HepG2 (cell line): ENCODE measurements around the gene PLEKHA8.
A peak's percentile ranks its signal among the peaks of the same experiment; 100 is the strongest.

ENCODE experiments used
- EZH2 ChIP-seq: conservative IDR thresholded peaks from 2 replicates; pipeline ENCODE4 v1.6.1; 2012; ENCODE audit warnings: mild to moderate bottlenecking, low read depth, low read length, moderate library complexity
- FOSL1 ChIP-seq: sonication (generic); formaldehyde crosslinking; IDR thresholded peaks from 2 replicates; pipeline ENCODE4 v1.9.0; 2021; ENCODE audit warnings: missing genetic modification reagents, borderline replicate concordance
- FOXA1 ChIP-seq, 2 experiments: fragments of 450-650 bp in 1 of 2; sonication (generic) in 1 of 2; formaldehyde crosslinking in 1 of 2; IDR thresholded peaks; 2 replicates each; pipeline versions ENCODE4 v1.4.0 to v1.6.1; 2016 to 2020; ENCODE audit warnings: missing genetic modification reagents in 1 of 2
- POLR2A ChIP-seq, 2 experiments: IDR thresholded peaks; 2 replicates each; pipeline ENCODE4 v1.6.1; 2011; ENCODE audit warnings: low read depth in 2 of 2, low read length in 2 of 2, mild to moderate bottlenecking in 1 of 2, moderate library complexity in 1 of 2; ENCODE audit not compliant: insufficient read depth in 1 of 2
- ZNF318 ChIP-seq: sonication (generic); formaldehyde crosslinking; IDR thresholded peaks from 2 replicates; pipeline ENCODE4 v1.4.0; 2020; ENCODE audit warnings: mild to moderate bottlenecking, missing genetic modification reagents

GRCh38 chr7:30028749-30029635, 780 bp downstream of the PLEKHA8 start:
- TF ChIP-seq FOXA1 (IDR thresholded peaks at IDR 0.05) (no peak), FOXA1 (CRISPR knock-in tag; IDR thresholded peaks at IDR 0.05) (no peak), FOSL1 (CRISPR knock-in tag) (no peak), EZH2 (no peak), ZNF318 (no peak), POLR2A (IDR thresholded peaks at IDR 0.05; ENCODE audit: insufficient read depth in 1 of 2, low read depth in 2 of 2, low read length in 2 of 2) (peak in 1 of 2 experiments; percentile 50; a peak in 2 of 4 replicates)
